GM12878 (cell line): Measurements from ENCODE around the gene PLG. TPM values are rescaled to one million over a fixed set of nuclear protein-coding genes. Genes with fewer than 3 reads are reported as not detected.

Experiments
- ASH2L ChIP-seq: fragments of 300-600, 200-600 bp; sonication (generic); IDR thresholded peaks from 2 replicates; pipeline ENCODE4 v1.6.1; 2017; ENCODE audit warnings: low read depth, mild to moderate bottlenecking, borderline replicate concordance
- ATF3 ChIP-seq: IDR thresholded peaks from 2 replicates; pipeline ENCODE4 v1.6.1; 2011; ENCODE audit warnings: low read depth, mild to moderate bottlenecking, low read length, moderate library complexity, borderline replicate concordance; ENCODE audit errors: extremely low read depth
- CTCF ChIP-seq, 3 experiments: IDR thresholded peaks in 2 of 3; conservative IDR thresholded peaks in 1 of 3; 2 replicates each; pipeline ENCODE4 v1.5.1; 2011; ENCODE audit warnings: low read depth in 3 of 3, low read length in 3 of 3, mild to moderate bottlenecking in 3 of 3, control low read depth in 2 of 3, moderate library complexity in 2 of 3, inconsistent platforms in 1 of 3, mixed read lengths in 1 of 3; ENCODE audit not compliant: control insufficient read depth in 2 of 3, insufficient read depth in 1 of 3; ENCODE audit errors: extremely low read depth in 1 of 3
- E2F8 ChIP-seq: fragments of 450-650 bp; IDR thresholded peaks from 2 replicates; pipeline ENCODE4 v1.6.1; 2018; ENCODE audit warnings: mild to moderate bottlenecking, low read depth, moderate library complexity; ENCODE audit not compliant: partially characterized antibody
- IRF4 ChIP-seq: IDR thresholded peaks from 2 replicates; pipeline ENCODE4 v1.6.1; 2011; ENCODE audit warnings: low read depth, low read length
- LARP7 ChIP-seq: fragments of 450-650 bp; IDR thresholded peaks from 2 replicates; pipeline ENCODE4 v1.6.1; 2017; ENCODE audit warnings: mild to moderate bottlenecking
- MEF2A ChIP-seq: IDR thresholded peaks from 2 replicates; pipeline ENCODE4 v1.6.1; 2011; ENCODE audit warnings: low read depth, mild to moderate bottlenecking, low read length, moderate library complexity; ENCODE audit not compliant: insufficient read depth
- MLLT1 ChIP-seq: fragments of 450-650 bp; IDR thresholded peaks from 2 replicates; pipeline ENCODE4 v1.6.1; 2016; ENCODE audit warnings: mild to moderate bottlenecking
- NBN ChIP-seq: fragments of 450-650 bp; IDR thresholded peaks from 2 replicates; pipeline ENCODE4 v1.6.1; 2016
- PRDM15 ChIP-seq: fragments of 450-650 bp; formaldehyde crosslinking; IDR thresholded peaks from 2 replicates; pipeline ENCODE4 v1.4.0; 2020; ENCODE audit warnings: mild to moderate bottlenecking, moderate library complexity
- RELA ChIP-seq: fragments of 450-650 bp; IDR thresholded peaks from 2 replicates; pipeline ENCODE4 v1.8.0; 2014; ENCODE audit warnings: borderline replicate concordance; ENCODE audit not compliant: partially characterized antibody
- REST ChIP-seq: IDR thresholded peaks from 2 replicates; pipeline ENCODE4 v1.6.1; 2012; ENCODE audit warnings: mild to moderate bottlenecking, low read depth, low read length
- RUNX3 ChIP-seq: IDR thresholded peaks from 2 replicates; pipeline ENCODE4 v1.6.1; 2012; ENCODE audit warnings: low read length, inconsistent platforms
- USF1 ChIP-seq: IDR thresholded peaks from 2 replicates; pipeline ENCODE4 v1.6.1; 2011; ENCODE audit warnings: borderline replicate concordance, low read depth, mild to moderate bottlenecking, moderate library complexity, mixed read lengths, low read length; ENCODE audit not compliant: insufficient read depth; ENCODE audit errors: extremely low read length
- polyA plus RNA-seq, 11 experiments: library from polyadenylated mRNA; depleted of rRNA in 4 of 11; unstranded in 6 of 11; stranded (reverse) in 5 of 11; fragments of >200 nt; fragmentation: Nextera tagmentation in 4 of 11; fragmentation: Illumina TruSeq in 1 of 11; extraction: Ambion mirVana in 4 of 11; extraction: Trizol in 1 of 11; gene quantifications; 1 replicate in 1 of 11; 2 replicates in 10 of 11; pipeline versions ENCODE4 v1.2.1 to v1.2.3, GENCODE V29; 2011 to 2016; ENCODE audit warnings: inconsistent platforms in 2 of 11, missing spikeins in 2 of 11, low read depth in 1 of 11
- total RNA-seq, 4 experiments: library from RNA; depleted of rRNA in 3 of 4; stranded (reverse); fragments of >200 nt in 3 of 4; fragmentation: Illumina TruSeq in 1 of 4; extraction: Trizol in 1 of 4; gene quantifications; 2 replicates each; pipeline versions ENCODE4 v1.2.1 to v1.2.3, GENCODE V29; 2013 to 2021

Gene PLG
- total and polyA plus RNA-seq, 10 of the 15 experiments (the other 5 are each of a cell fraction or from before 2014, with no cell fraction given) = 0.06 to 3.0 (median 0.97) TPM; not detected in 1

- TF ChIP-seq E2F8 (no peak), ATF3 (no peak), IRF4 (peak; percentile 54; the same call in 1 of the 2 replicates), CTCF (IDR thresholded peaks at IDR 0.05 in 2 of 3, conservative IDR thresholded peaks at IDR 0.05 in 1 of 3; ENCODE audit: control insufficient read depth in 2 of 3, extremely low read depth in 1 of 3, insufficient read depth in 1 of 3, low read depth in 3 of 3, low read length in 3 of 3) (peak; percentile 78 to 95 (median 84); a peak in 5 of 6 replicates), PRDM15 (CRISPR knock-in tag) (no peak), RUNX3 (0 out of 2 replicates have a peak, but pooled peaks have one; percentile 30), LARP7 (no peak), NBN (no peak), USF1 (no peak), RELA (no peak), MEF2A (no peak), MLLT1 (no peak), REST (no peak), ASH2L (no peak)
Measured at GRCh38 chr6:160750276-160750689, 48.2 kb downstream of the PLG start (continued).
